T-helper 1 cell treated with Interleukin-12 subunit alpha and Interleukin-12 subunit beta and Interleukin-4 antibody, amounts not matched to agents 30 ng/mL and 1 ng/mL, for 36 hours (primary cell): Measurements from ENCODE around the gene CEP89. TPM values are rescaled to one million over a fixed set of nuclear protein-coding genes. Genes with fewer than 3 reads are reported as not detected.
"Not testable (repeated sequence)": the region's sequence is repeated elsewhere in the genome, so short reads cannot be mapped to it uniquely, and the experiment has no call there.

ENCODE experiments used
- intact Hi-C: fragments of 100-400 bp; cut with micrococcal nuclease; formaldehyde crosslinking; loops from one replicate; pipeline ENCODE4 v1.15.1; 2024
- total RNA-seq: library from RNA; stranded (reverse); gene quantifications from 2 replicates; pipeline ENCODE4 v1.2.3, GENCODE V29; 2022

Gene CEP89
- total RNA-seq, 1 donor from 2014 or later = 19.6 TPM

DNA sequence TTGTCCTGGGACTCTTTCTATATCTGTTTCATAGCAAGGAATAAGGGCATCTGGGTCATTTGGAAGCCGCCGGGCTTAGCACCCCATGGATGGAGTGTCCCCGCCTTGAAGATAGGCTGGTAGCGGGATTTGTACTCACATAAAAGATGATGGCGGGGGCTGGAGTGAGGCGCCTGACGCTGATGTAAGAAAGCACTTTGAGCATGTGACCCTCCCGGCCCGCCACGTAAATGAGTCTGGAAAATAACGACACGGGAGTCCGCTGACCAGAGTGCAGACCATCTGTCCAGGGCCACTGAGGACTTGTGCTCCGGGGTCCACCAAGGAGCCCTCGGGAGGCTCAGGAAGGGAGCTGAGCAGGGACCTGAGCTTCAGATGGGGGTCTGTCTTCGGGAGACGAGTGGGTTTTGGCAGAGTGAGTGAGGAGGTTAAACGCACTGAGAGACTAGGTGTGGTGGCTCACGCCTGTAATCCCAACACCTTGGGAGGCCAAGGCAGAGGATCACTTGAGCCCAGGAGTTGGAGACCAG lies 128.0 kb downstream of the CEP89 start:
- intact Hi-C loops = no loop called here

DNA sequence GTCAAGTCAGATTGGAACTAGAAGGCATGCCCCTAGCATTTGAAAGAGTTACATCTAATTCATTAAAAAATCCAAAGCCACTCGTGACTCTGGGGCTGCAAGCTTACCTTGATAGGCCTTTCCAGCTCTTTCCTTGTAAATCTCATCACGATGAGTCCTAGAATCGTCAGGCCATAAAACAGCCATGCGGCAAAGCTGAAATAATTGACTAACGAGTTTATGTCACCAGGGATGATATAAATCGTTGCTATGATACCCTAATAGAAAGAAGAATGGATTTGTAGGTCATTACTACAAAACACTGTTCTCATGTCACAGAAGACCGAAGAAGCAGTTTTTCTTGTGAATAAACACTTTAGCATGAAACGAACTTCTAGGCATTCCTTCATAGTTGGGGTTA lies 129.7 kb downstream of the CEP89 start:
- intact Hi-C loops = no loop called here

DNA sequence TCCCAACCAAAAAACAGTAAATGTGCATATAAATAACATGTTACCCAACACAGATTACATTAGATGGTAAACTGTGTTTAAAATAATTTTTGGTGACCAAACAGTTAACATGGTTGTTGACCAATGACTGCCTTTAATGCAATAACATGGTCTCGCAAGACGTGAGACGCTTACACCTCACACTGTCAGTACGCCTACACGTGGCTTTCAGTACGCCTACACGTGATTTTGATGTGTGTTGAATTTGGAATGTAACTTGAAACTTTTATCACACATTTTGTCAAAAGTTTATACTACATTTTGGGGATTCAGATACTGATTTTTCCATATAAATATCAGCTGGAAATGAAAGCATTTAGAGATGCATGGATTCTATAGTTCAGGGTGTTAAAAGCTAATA lies 134.2 kb downstream of the CEP89 start:
- intact Hi-C loops = no loop called here

DNA sequence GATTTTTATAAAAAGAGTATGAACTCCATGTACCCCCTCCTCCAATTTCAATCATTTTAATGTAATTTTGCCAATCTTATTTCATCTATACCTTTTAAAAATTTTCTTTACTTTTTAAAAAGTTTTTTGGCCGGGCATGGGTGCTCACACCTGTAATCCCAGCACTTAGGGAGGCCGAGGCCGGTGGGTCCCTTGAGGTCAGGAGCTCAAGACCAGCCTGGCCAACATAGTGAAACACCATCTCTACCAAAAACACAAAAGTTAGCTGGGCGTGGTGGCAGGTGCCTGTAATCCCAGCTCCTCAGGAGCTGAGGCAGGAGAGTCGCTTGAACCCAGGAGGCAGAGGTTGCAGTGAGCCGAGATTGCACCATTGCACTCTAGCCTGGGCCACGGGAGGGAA lies 138.4 kb downstream of the CEP89 start:
- intact Hi-C loops = not testable (repeated sequence)

DNA sequence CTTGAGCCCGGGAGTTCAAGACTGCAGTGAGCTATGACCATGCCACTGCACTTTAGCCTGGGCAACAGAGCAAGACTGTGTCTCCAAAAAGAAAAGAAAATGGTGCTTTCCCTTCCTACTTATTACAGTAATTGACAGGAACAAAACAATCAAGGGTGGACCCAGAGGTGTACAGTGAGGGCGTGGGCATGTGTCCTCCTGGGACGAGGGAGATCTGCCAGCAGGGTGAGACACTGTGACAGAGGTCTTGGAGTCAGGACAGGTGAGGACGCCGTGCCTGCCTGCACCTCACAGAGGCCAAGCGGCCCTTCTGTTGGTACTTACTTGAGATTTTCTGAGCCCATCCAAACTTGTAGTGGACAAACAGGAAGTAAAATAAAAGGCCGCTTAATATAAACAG lies 138.9 kb downstream of the CEP89 start:
- intact Hi-C loops = not testable (repeated sequence)

DNA sequence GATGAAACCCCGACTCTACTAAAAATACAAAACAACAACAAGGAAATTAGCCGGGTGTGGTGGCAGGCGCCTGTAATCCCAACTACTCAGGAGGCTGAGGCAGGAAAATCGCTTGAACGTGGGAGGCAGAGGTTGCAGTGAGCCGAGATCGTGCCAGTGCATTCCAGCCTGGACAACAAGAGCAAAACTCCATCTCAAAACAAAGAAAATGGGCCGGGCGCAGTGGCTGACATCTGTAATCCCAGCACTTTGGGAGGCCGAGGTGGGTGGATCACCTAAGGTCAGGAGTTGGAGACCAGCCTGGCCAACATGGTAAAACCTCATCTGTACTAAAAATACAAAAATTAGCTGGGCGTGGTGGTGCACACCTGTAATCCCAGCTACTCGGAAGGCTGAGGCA lies 139.7 kb downstream of the CEP89 start:
- intact Hi-C loops = not testable (repeated sequence)

DNA sequence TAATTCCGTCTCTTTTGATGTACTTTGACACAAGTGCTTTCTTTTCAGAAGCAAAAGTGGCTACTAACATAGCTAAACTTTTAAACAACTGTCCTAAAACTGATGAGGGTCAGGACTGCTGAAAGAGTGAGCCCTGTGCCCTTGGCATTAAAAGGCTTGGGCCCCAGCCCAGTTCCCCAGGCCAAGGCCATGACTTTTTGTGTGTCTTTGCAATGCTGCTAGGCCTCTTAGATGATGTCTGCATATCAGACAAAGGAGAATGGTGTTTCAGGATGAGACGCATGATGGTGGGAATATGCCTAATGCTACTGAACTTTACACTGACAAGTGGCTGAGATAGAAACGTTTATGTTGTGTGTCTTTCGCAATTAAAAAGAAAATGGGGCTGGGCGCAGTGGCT lies 140.1 kb downstream of the CEP89 start:
- intact Hi-C loops = no loop called here

DNA sequence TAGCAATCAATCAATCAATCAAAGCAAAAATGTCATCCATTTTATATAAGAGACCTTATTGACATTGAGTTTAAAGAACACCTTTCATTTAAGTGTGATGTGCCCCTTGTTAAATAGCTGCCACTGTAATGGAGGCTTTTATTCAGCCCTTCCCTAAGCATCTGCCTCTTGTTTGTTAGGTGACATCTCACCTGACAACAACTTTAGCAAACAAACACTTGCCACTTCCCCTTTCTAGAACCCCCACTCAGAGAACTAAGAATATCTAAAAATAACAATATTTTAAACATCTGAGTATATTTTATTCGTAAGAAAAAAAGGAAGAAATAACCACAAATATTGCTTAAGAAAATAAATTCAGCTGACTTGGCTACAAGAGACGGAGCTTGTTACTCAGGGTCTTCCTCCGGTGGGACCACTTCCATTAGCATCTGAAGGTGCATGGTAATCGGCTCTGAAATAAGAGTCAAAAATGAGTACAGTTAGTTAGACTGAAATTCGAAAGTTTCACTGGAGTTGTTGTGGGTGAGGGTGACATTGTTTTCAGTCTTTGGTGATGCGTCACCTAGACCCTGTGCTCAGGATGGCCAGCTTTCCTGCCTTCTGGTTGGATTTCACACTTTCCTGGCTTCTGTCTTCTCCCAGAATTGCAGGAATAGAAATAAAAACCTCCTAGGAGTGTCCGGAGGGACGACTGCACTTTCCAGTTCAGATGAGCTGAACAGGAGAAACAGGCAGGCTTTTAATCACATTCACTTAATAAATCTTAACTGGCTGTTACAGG lies 141.3 kb downstream of the CEP89 start:
- intact Hi-C loops = no loop called here

DNA sequence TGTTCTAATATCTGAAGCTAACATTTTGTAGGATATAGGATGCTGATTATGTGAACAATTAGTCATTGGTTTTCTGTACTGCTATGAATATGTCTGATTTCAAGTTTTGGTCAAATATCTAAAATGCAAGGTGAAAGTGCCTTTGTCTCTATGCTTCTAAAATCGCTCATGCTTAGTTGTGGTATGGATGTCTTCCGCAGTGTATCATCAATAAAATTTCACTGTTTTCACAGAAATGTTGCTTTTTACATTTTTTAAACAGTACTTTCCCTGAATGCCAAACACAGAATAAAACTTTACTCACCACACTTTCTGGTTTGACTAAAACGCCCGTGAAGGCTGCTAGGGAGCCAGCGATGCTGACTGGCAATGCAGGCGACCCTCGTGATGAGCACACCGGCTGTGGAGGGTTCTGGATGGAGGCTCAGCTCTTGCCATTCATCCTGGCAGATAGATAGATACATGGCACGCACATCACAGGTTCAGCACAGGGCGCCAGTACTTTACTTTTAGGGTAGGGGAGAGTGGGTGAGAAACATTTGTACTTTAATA lies 142.3 kb downstream of the CEP89 start:
- intact Hi-C loops = no loop called here

DNA sequence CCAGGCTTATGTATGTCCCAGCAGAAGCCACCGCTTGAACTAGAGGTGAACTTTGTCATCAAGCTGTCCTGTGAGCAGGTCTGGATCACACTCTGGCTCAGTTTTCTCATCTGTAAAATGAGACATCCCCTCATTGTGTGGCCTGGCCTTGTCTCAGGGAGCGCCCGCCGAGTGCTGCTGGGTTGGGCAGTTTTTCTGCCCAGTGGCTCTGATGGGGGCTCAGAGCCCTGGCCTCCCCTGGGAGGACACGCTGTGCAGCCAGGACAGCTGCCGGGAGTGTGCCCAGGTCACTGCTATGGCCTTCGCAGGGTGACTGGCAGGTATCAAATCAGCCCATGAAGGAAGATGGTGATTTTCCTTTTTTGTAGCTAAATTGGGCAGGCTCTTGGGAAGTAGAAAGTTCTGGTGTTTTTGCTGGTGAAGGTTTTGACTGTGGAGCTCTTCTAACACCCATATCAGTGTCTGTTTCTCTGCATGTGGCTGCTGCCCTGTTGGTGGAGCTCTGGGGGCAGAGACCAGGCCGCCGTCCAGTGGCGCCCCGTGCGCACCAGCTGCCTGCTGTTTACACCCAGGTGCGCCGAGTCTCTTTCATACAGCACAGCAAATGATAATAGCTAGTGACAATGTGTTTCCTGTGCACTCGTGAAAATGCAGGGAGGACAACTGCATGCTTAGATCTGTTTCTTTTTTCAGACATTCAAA lies 143.0 kb downstream of the CEP89 start:
- intact Hi-C loops = no loop called here

DNA sequence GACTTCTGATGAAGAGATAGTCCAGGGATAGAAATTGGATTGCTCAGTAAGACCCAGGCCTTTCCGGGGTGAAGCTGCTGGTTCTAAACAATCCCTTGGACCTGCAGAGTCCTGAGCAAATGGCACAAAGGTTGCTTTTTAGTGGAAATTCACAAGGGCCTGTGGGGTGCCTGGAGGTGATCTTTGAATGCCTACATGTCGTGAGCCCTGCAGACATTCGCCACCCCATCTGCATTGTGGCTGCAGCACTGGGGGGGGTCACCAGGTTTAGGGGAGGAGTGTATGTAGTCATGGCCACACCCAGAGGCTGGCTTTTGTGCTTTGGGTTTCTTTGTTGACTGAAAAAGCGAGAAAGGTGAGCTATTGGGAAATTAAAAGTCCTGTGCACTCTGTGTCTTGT lies 143.6 kb downstream of the CEP89 start:
- intact Hi-C loops = no loop called here

Other genes starting within 250 kb of the CEP89 start
- 0.25 and 0.80 TPM in 2 replicates for gene SLC7A9, start 102.2 kb downstream of the CEP89 start, total RNA-seq
- gene FAAP24, start 284 bp upstream of the CEP89 start, total RNA-seq = 6.0 and 7.0 TPM in 2 replicates
- 0.56 and 0.66 TPM in 2 replicates for gene RHPN2, start 92.9 kb upstream of the CEP89 start, total RNA-seq
- gene GPATCH1, start 109.2 kb upstream of the CEP89 start, total RNA-seq = 13.5 and 14.0 TPM in 2 replicates
- not detected in 2 replicates for gene WDR88, start 160.2 kb upstream of the CEP89 start, total RNA-seq
- gene LRP3, start 222.4 kb upstream of the CEP89 start, total RNA-seq = 0.05 and 0.10 TPM in 2 replicates